ENCODE data around the gene HAUS2.

Gene HAUS2

DNA sequence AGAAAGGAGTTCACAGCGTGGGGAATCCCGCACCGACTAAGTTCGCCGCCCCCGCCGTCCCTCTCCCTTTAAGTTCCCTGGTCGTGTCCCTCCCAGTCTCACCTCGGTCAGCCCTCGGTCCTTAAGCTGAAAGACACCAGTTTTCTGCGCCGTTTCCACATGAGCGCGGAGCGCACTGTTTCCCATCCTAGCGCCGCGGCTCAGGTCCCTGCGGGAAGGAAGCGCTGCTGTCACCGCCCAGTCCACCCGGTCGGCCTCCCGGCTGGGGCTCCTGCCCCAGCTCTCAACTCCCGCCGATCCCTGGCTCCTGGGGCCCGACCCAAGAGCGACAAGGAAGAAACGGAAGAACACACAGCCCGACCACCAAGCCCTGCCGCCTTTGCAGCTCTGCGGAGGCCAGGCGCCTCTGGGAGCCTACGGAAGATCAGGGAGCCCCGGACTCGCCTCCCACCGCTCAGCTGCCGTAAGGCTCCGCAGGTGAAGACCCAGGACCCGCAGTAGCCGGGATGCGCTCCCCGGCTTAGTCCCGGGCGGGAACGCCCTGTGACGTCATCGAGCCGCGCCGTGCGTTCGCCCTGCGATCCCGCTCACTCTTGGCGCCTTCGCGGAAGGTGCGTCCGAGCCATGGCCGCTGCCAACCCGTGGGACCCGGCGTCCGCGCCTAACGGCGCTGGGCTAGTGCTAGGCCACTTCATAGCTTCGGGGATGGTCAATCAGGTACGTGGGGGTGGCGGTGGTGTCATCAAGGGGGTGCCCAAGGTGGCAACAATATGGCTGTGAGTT, at the start of gene HAUS2, which contains the start of gene LRRC57:
TSS of gene HAUS2 (plus strand) at position 590 of the 783 bp plus-strand sequence. CDS start at position 625, 35 bp downstream.
TSS of gene LRRC57 (minus strand) at position 545 of the 783 bp plus-strand sequence. CDS start at position 186, 359 bp downstream.
- Histone ChIP-seq H3K4me3 (ENCODE audit: low read length) (peak within 1 kb of the TSS; percentile 77), H3K9me3 (ENCODE audit: control insufficient read depth, insufficient read depth, low read length) (no peaks in the 10 kb centered on the region), H3K27me3 (ENCODE audit: control insufficient read depth, insufficient read depth, low read length) (no peaks in the 10 kb centered on the region), H3K36me3 (ENCODE audit: control insufficient read depth, insufficient read depth, low read length) (no peaks in the 10 kb centered on the region), H3K27ac (ENCODE audit: low read length) (no peak within 1 kb of the TSS), H3K4me1 (ENCODE audit: control insufficient read depth, insufficient read depth, low read length) (no peaks in the 10 kb centered on the region)
- WGBS (ENCODE audit: insufficient coverage, insufficient read length): no CpG with 5 or more reads among the region's 71 CpGs
- DNase-seq (ENCODE audit: low read depth, low spot score): peak; percentile 82

DNA sequence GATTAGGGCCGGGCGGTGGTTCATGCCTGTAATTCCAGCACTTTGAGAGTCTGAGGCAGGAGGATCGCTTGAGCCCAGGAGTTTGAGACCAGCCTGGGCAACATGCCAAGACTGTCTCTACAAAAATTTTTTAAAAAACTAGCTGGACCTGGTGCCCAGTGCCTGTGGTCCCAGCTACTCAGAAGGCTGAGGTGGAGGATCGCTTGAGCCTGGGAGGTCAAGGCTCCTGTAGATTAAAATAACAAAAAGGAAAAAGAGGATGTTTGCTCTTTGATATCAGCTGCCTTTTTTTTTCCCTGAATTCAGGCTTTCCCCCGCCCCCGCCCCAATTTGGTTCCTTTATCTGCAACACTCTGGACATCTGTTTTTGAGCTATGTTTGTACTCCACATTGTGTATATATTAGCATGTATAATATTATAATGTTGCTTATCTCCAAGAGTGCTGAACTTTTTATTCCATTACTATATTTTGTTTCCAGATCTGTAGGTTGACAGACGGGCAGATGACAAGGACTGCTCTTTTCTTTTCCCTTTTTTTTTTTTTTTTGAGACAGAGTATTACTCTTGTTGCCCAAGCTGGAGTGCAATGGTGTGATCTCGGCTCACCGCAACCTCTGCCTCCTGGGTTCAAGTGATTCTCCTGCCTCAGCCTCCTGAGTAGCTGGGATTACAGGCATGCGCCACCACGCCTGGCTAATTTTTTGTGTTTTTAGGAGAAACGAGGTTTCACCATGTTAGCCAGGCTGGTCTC, 48.6 kb upstream of the HAUS2 start:
- no peak for DNase-seq (ENCODE audit: low read depth, low spot score)
- Histone ChIP-seq H3K27ac (ENCODE audit: low read length) (no peak overlapping the region), H3K27me3 (ENCODE audit: control insufficient read depth, insufficient read depth, low read length) (no peaks in the 10 kb centered on the region), H3K4me3 (ENCODE audit: low read length) (no peak overlapping the region), H3K9me3 (ENCODE audit: control insufficient read depth, insufficient read depth, low read length) (no peaks in the 10 kb centered on the region), H3K36me3 (ENCODE audit: control insufficient read depth, insufficient read depth, low read length) (no peaks in the 10 kb centered on the region), H3K4me1 (ENCODE audit: control insufficient read depth, insufficient read depth, low read length) (no peaks in the 10 kb centered on the region)
- no CpG with 5 or more reads among the region's 12 CpGs for WGBS (ENCODE audit: insufficient coverage, insufficient read length)

DNA sequence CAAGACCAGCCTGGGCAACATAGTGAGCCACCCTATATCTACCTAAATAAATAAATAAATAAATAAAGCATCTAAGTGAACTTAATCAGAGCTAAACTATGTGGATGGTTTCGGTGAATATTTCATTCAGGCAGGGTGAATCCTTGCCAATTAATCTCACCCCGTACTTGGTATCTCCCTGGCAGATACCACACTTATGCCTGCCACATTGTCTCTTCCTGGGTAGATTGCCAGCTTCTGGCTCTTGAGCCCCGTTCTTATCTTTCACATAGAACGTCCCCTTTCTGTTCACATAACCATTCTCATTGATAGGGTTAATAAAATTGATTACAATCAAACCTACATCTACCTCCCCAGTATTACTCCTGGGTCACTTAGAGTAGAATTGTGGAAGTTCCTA, 46.2 kb upstream of the HAUS2 start:
- Histone ChIP-seq H3K9me3 (ENCODE audit: control insufficient read depth, insufficient read depth, low read length) (no peaks in the 10 kb centered on the region), H3K36me3 (ENCODE audit: control insufficient read depth, insufficient read depth, low read length) (no peaks in the 10 kb centered on the region), H3K27ac (ENCODE audit: low read length) (no peak overlapping the region), H3K27me3 (ENCODE audit: control insufficient read depth, insufficient read depth, low read length) (no peaks in the 10 kb centered on the region), H3K4me1 (ENCODE audit: control insufficient read depth, insufficient read depth, low read length) (no peaks in the 10 kb centered on the region), H3K4me3 (ENCODE audit: low read length) (no peak overlapping the region)
- WGBS (ENCODE audit: insufficient coverage, insufficient read length): no CpG with 5 or more reads among the region's 4 CpGs
- no peak for DNase-seq (ENCODE audit: low read depth, low spot score)

DNA sequence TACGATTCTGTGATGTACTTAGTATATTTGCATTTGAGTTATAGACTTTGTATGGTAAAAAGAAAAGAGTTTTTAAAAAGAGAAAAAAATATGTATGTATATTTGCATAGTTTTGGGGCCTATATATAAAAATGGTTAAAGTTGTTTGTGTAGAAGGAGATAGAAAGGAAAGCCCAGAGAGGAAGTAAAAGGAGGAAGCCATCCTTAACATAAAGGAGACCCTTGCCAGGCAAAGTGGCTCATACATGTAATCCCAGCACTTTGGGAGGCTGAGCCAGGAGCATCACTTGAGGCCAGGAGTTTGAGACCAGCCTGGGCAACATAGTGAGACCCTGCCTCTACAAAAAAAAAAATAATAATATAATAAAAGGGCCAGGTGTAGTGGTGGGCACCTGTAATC, 44.8 kb upstream of the HAUS2 start:
- H3K27ac ChIP-seq (ENCODE audit: low read length): no peak overlapping the region
- no peaks in the 10 kb centered on the region for H3K9me3 ChIP-seq (ENCODE audit: control insufficient read depth, insufficient read depth, low read length)
- no peak overlapping the region for H3K4me3 ChIP-seq (ENCODE audit: low read length)
- WGBS (ENCODE audit: insufficient coverage, insufficient read length): 100% methylated on average over 1 of the region's 1 CpG
- H3K4me1 ChIP-seq (ENCODE audit: control insufficient read depth, insufficient read depth, low read length): no peaks in the 10 kb centered on the region
- H3K36me3 ChIP-seq (ENCODE audit: control insufficient read depth, insufficient read depth, low read length): no peaks in the 10 kb centered on the region
- DNase-seq (ENCODE audit: low read depth, low spot score): no peak
- no peaks in the 10 kb centered on the region for H3K27me3 ChIP-seq (ENCODE audit: control insufficient read depth, insufficient read depth, low read length)

DNA sequence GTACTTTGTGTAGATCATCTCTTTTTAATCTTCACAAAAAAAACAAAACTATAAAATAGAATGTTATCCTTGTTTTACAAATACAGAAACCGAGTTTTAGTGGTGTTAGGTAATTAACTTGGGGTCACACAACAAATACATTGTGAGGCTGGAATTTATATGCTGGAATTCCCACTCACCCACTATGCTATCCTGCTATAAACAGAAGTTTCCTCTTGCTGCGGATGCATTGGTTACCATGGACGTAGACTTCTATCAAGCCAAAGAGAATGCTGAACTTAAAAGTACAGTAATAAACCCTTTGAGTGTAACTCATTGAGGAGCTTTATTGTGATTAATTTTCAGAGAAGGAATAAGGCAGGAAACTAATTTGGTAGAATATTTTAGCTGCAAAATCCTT, 44.0 kb upstream of the HAUS2 start:
- no peaks in the 10 kb centered on the region for H3K4me1 ChIP-seq (ENCODE audit: control insufficient read depth, insufficient read depth, low read length)
- no CpG with 5 or more reads among the region's 3 CpGs for whole genome bisulfite sequencing (ENCODE audit: insufficient coverage, insufficient read length)
- no peak for DNase-seq (ENCODE audit: low read depth, low spot score)
- H3K9me3 ChIP-seq (ENCODE audit: control insufficient read depth, insufficient read depth, low read length): no peaks in the 10 kb centered on the region
- no peaks in the 10 kb centered on the region for H3K27me3 ChIP-seq (ENCODE audit: control insufficient read depth, insufficient read depth, low read length)
- no peaks in the 10 kb centered on the region for H3K36me3 ChIP-seq (ENCODE audit: control insufficient read depth, insufficient read depth, low read length)
- H3K4me3 ChIP-seq (ENCODE audit: low read length): no peak overlapping the region
- H3K27ac ChIP-seq (ENCODE audit: low read length): no peak overlapping the region

DNA sequence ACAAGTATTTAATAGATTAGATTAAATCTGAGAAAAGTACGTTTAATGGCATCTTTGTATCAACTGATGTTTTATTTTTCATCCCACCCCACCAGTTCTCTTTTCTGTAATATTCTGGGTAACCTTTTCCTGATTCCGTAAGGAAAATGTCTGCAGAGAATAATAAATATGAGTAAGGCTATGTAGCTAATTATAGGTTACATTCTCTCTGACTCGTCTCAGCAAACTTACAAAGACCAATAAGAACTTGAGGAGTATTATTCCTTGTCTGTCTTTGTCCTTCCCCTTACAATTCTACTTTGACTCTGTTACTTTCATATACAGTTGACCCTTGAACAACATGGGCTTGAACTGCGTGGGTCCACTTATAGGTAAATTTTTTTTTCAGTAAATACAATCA, 41.1 kb upstream of the HAUS2 start:
- H3K27ac ChIP-seq (ENCODE audit: low read length): no peak overlapping the region
- no peaks in the 10 kb centered on the region for H3K9me3 ChIP-seq (ENCODE audit: control insufficient read depth, insufficient read depth, low read length)
- H3K27me3 ChIP-seq (ENCODE audit: control insufficient read depth, insufficient read depth, low read length): no peaks in the 10 kb centered on the region
- no peak overlapping the region for H3K4me3 ChIP-seq (ENCODE audit: low read length)
- H3K36me3 ChIP-seq (ENCODE audit: control insufficient read depth, insufficient read depth, low read length): no peaks in the 10 kb centered on the region
- WGBS (ENCODE audit: insufficient coverage, insufficient read length): no CpG with 5 or more reads among the region's 4 CpGs
- DNase-seq (ENCODE audit: low read depth, low spot score): no peak
- H3K4me1 ChIP-seq (ENCODE audit: control insufficient read depth, insufficient read depth, low read length): no peaks in the 10 kb centered on the region

DNA sequence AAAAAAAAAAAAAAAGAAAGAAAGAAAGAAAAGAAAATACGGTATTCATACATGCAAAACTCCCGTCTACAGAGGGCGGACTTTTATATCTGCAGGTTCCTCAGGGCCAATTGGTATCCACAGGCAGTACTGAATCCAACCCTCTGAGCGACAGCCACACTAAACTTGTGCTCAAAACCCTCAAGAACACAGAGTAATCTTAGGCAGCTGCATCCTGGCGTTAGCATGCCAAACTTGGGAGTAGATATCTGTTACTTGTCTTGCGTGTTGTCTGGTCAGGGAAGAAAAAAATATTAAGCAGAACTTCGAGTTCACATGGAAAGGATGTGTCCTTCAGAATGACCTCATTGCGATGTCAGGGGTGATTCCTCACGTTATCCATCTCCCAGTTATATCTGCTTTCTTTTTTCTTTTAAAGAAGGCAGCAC, 40.4 kb upstream of the HAUS2 start:
- no CpG with 5 or more reads among the region's 9 CpGs for WGBS (ENCODE audit: insufficient coverage, insufficient read length)
- DNase-seq (ENCODE audit: low read depth, low spot score): no peak
- no peaks in the 10 kb centered on the region for H3K9me3 ChIP-seq (ENCODE audit: control insufficient read depth, insufficient read depth, low read length)
- no peaks in the 10 kb centered on the region for H3K4me1 ChIP-seq (ENCODE audit: control insufficient read depth, insufficient read depth, low read length)
- H3K36me3 ChIP-seq (ENCODE audit: control insufficient read depth, insufficient read depth, low read length): no peaks in the 10 kb centered on the region
- no peak overlapping the region for H3K4me3 ChIP-seq (ENCODE audit: low read length)
- H3K27me3 ChIP-seq (ENCODE audit: control insufficient read depth, insufficient read depth, low read length): no peaks in the 10 kb centered on the region
- no peak overlapping the region for H3K27ac ChIP-seq (ENCODE audit: low read length)

DNA sequence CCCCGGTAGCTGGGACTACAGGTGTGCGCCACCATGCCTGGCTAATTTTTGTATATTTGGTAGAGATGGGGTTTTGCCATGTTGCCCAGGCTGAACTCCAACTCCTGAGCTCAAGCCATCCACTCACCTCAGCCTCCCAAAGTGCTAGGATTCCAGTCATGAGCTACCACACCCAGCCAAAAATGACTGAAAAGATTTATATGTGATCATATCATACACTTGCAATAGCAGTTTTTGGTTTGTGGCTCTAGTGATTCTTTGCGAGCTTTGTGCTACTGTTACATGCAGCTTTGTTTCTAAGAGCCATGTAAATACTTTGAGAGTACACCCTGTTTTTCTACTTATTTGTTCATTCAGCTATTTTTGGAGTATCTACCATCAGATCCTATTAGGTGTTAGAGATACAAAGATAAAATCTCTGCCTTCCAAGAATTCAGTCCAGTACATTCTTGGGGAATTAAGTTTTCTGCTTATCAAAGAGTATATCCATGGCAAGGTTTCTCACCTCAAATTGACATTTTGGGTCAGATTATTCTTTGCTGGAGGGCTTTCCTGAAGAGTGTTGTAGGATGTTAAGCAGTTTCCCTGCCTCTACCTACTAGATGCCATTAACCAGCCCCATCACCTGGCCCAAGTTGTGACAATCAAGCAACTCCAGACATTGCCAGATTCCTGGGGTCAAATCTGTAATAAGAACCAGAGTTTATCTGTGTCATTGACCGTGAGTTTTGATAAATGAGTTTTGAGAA, 38.2 kb upstream of the HAUS2 start:
- no peaks in the 10 kb centered on the region for H3K27me3 ChIP-seq (ENCODE audit: control insufficient read depth, insufficient read depth, low read length)
- no peaks in the 10 kb centered on the region; the same call in 1 of the 2 replicates for H3K36me3 ChIP-seq (ENCODE audit: control insufficient read depth, insufficient read depth, low read length)
- no peak overlapping the region for H3K27ac ChIP-seq (ENCODE audit: low read length)
- no peak for DNase-seq (ENCODE audit: low read depth, low spot score)
- no CpG with 5 or more reads among the region's 4 CpGs for WGBS (ENCODE audit: insufficient coverage, insufficient read length)
- H3K4me1 ChIP-seq (ENCODE audit: control insufficient read depth, insufficient read depth, low read length): no peaks in the 10 kb centered on the region
- H3K9me3 ChIP-seq (ENCODE audit: control insufficient read depth, insufficient read depth, low read length): no peaks in the 10 kb centered on the region
- no peak overlapping the region for H3K4me3 ChIP-seq (ENCODE audit: low read length)

DNA sequence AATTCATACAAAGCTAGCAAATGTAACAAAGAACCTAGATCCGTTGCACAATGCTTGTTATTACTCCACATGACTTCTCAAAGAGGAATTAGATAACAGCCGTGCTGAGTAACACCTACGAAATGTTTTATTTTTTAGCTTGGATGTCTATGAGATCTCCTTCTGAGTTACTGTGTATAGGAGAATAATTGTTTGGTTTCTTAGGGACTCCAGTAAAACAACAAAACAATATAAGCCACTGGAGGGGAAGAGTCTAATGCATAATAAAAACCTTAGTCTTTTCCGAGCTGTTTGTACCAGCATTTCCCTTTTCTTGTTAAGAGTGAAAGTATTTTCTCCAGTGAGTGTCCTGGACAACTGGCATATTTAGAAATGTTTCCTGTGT, 37.6 kb upstream of the HAUS2 start:
- Histone ChIP-seq H3K9me3 (ENCODE audit: control insufficient read depth, insufficient read depth, low read length) (no peaks in the 10 kb centered on the region), H3K27ac (ENCODE audit: low read length) (no peak overlapping the region), H3K36me3 (ENCODE audit: control insufficient read depth, insufficient read depth, low read length) (no peaks in the 10 kb centered on the region; the same call in 1 of the 2 replicates), H3K4me3 (ENCODE audit: low read length) (no peak overlapping the region), H3K4me1 (ENCODE audit: control insufficient read depth, insufficient read depth, low read length) (no peaks in the 10 kb centered on the region), H3K27me3 (ENCODE audit: control insufficient read depth, insufficient read depth, low read length) (no peaks in the 10 kb centered on the region)
- no CpG with 5 or more reads among the region's 4 CpGs for WGBS (ENCODE audit: insufficient coverage, insufficient read length)
- DNase-seq (ENCODE audit: low read depth, low spot score): no peak

DNA sequence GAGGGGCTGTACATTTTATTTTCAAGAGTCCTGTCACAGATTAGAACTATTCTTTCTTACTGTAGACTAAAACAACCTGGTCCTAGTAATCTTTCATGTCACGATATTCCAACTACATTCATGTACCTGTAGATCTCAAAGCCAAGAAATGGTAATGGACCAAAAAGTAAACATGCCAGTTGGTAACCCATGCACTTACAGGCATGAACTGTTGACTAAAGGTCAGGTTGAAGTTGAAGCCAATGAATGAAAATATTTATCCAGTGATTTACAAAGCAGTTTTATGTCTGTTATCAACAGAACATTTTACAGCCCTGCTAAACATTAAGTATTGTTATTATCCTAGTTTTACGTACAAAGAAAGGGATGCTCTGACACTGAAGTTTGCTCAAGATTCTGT, 25.3 kb upstream of the HAUS2 start:
- Histone ChIP-seq H3K4me1 (ENCODE audit: control insufficient read depth, insufficient read depth, low read length) (no peaks in the 10 kb centered on the region), H3K4me3 (ENCODE audit: low read length) (no peak overlapping the region), H3K27me3 (ENCODE audit: control insufficient read depth, insufficient read depth, low read length) (no peaks in the 10 kb centered on the region), H3K27ac (ENCODE audit: low read length) (no peak overlapping the region), H3K9me3 (ENCODE audit: control insufficient read depth, insufficient read depth, low read length) (no peaks in the 10 kb centered on the region), H3K36me3 (ENCODE audit: control insufficient read depth, insufficient read depth, low read length) (no peaks in the 10 kb centered on the region; the same call in 1 of the 2 replicates)
- WGBS (ENCODE audit: insufficient coverage, insufficient read length): no CpG with 5 or more reads among the region's 2 CpGs
- DNase-seq (ENCODE audit: low read depth, low spot score): no peak

Measured in iPS DF 6.9 (cell line).